Activated CD8-positive, alpha-beta memory T cell treated with anti-CD3 and anti-CD28 coated beads for 36 hours (primary cell): Measurements from ENCODE around the gene AIP. TPM values are rescaled to one million over a fixed set of nuclear protein-coding genes. Genes with fewer than 3 reads are reported as not detected.
"Not testable (repeated sequence)": the region's sequence is repeated elsewhere in the genome, so short reads cannot be mapped to it uniquely, and the experiment has no call there.

Experiments
- CTCF ChIA-PET: fragments of 350-600 bp; sonication (Branson Sonifier 250); formaldehyde crosslinking; loops from one replicate; lab custom pipeline; 2021; ENCODE audit warnings: antibody characterized with exemption; lab: Charles Lee
- POLR2A ChIA-PET: fragments of 350-600 bp; sonication (Branson Sonifier 250); formaldehyde crosslinking; loops from one replicate; lab custom pipeline; 2021; ENCODE audit warnings: antibody characterized with exemption; lab: Charles Lee
- total RNA-seq, 2 experiments: library from RNA; stranded (reverse); gene quantifications; one replicate each; pipeline ENCODE4 v1.2.3, GENCODE V29; 2021

AIP gene
- total RNA-seq, 2 experiments from 2014 or later = 154 to 159 TPM

DNA sequence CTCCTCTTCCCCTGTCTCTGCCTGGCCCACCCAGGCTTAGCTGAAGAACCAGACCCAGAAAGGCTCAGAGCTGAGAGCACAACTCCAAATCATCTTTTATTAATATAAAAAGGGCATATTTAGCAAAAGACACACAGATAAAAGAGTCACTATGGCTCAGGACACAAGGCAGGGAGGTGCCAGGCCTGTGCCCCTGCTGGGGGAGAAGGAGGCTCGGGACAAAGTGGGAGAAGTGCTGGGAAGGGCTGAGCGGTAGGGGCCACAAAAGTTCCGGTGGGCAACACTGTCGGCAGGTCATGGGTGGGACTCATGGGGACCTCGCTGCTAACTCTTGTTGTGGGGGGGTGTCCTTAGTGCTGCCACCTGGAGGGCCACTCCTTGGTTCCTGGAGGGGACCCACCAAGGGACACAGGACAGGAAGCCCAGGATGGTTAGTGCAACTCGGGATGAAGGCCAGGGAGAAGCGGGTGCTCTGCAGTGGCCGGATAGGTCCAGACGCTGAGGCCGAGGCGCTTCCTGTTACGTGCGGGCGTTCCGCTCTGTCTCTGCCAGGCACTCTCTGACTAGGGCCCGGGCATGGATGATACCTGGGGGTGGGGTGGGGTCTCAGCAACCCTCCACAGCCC, 23.7 kb downstream of the AIP start:
- ChIA-PET POLR2A (interaction anchor here (0.5 to 2.0 kb wide), 3 partner anchors 16 to 99 kb away, joined by 3 to 6 read pairs (median 6); no protein-coding TSS in a partner anchor), CTCF (interaction anchor here (0.7 to 1.6 kb wide), 4 partner anchors 17 to 72 kb away, joined by 3 to 5 read pairs (median 4); partner anchors contain the start of gene PTPRCAP)

DNA sequence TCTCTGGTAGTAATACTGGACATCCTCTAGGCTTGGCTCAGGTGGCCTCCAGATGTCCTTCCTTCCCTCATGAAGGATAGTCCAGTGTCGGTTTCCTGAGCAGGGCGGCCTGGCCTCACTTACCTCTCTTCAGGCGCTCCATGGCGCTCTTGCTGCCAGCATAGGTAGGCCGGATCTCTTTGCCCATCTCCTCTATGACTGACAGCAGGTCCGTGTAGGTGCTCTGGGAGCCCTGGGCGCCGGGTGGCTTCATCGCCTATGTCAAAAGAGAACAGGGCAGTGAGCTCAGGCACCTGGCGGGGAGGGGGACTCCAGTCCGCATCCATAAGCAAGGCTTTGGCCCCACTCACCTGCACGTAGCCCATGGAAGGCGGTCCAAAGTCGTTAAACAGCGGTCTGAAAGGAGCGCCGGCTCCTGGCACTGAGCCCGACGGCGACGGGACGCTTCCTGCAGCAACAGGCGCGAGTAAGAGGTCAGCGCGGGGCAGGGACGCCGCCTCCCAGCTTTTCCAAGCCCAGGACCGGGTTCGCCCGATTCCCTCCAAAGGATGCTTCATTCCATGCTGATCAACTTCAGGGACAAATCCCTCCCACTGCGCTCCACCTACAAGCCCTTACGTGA, 24.5 kb downstream of the AIP start:
- POLR2A ChIA-PET = interaction anchor here (0.6 to 0.9 kb wide), 2 partner anchors 70 to 105 kb away, joined by 3 read pairs; partner anchors contain the start of gene PTPRCAP

DNA sequence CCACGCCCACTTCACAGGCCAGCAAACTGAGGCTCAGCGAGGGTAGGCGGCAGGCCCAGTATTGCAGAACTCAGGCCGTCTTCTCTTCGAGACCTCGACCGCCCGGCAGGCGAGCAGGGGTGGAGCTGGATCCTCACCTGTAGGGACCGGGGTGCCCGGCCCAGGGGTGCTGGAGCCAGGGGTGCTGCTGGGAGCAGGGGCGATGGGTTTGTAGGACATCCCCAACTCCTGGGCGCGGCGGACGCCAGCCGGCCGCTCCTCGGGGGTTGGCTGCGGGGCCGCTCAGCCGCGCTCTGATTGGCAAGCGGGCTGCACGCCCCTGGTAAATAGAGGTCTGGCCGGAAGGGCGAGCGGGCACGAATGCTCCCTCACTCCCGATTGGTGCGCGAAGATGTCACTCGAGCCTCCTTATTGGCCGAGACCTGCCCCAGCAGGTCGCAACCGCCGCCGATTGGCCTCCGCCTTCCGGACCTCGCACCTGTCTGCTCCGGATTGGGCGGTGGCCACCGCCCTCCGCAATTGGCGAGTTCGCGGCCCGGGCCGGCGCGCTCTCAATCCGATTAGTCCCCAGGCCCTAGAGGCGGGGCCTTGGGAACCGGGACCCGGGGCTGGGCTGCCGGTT, 25.1 kb downstream of the AIP start, which contains the start of gene CDK2AP2:
TSS of gene CDK2AP2 (minus strand) at position 299 of the 622 bp plus-strand sequence. CDS start at position 219, 80 bp downstream.
- ChIA-PET POLR2A (interaction anchor here (0.6 to 0.9 kb wide), 2 partner anchors 71 to 105 kb away, joined by 3 read pairs; partner anchors contain the start of gene PTPRCAP), CTCF (interaction anchor here (1.0 to 1.2 kb wide), 2 partner anchors 25 to 104 kb away, joined by 3 to 4 read pairs; partner anchors contain the start of genes AIP and TBC1D10C)

More for the DNA sequence above, 24.5 kb downstream of the AIP start:
- CTCF ChIA-PET = interaction anchor here (1.0 to 1.2 kb wide), 2 partner anchors 25 to 103 kb away, joined by 3 to 4 read pairs; partner anchors contain the start of genes AIP and TBC1D10C

DNA sequence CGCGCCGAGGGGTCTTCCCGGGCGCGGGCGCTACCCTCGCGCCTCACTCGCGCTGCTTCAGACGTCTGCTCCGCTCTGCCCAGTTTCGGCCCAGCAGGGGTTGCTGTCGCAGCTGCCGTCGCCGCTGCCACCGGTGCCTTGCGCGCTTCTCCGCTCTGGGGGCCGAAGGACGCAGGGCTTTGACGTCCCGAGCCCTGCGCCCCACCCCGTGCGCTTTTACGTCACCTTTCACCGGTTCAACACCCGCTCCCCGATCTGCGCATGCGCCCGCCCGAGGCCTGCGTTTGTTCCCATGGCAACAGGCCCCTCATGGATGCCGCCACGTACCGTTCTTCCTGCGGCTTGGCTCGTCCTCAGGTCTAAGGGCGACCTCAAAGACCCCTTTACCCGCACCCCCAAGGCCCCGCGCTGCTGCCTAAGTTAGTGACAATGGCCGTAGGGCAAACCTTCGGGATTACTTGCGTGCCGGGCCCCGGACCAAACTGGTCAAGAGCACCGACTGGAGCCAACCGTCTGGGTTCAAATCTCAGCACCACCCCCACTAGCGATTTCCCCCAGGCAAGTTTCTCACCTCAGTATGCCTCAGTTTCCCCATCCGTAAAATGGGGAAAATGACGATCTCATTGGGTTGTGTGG, 25.8 kb downstream of the AIP start:
- ChIA-PET CTCF (interaction anchor here (1.0 kb wide), 1 partner anchor 26 kb away, joined by 4 read pairs; the partner anchor contains the start of gene AIP), POLR2A (no interaction called here)

DNA sequence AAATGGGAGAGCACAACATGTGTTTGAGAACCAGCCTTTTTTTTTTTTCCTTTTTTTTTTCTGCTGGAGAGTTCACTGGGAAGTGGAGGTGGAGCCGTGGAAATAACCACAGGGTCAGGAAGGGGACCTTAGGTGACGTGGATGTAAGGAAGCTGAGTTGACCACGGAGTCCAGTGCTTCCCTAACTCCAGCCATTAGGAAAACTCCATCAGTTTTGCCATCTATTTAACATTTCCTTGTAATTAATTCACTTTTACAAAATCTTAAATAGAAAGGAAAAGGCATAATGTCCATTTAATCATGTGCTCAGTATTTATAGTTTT, 27.2 kb downstream of the AIP start:
- ChIA-PET CTCF (no interaction called here), POLR2A (no interaction called here)

DNA sequence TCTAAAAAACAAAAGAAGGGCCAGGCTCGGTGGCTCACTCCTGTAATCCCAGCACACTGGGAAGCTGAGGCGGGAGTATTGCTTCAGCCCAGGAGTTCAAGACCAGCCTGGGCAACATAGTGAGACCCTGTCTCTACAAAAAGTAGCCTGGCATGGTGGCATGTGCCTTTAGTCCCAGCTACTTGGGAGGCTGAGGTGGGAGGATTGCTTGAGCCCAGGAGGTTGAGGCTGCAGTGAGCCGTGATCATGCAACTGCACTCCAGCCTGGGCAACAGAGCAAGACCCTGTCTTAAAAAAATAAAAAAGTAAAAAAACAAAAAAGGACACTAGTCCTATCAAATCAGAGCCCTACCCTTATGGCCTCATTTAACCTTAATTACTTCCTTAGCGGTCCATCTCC, 28.7 kb downstream of the AIP start:
- CTCF ChIA-PET = not testable (repeated sequence)
- POLR2A ChIA-PET = interaction anchor here (0.9 kb wide), 1 partner anchor 137 kb away, joined by 3 read pairs; no protein-coding TSS in a partner anchor

DNA sequence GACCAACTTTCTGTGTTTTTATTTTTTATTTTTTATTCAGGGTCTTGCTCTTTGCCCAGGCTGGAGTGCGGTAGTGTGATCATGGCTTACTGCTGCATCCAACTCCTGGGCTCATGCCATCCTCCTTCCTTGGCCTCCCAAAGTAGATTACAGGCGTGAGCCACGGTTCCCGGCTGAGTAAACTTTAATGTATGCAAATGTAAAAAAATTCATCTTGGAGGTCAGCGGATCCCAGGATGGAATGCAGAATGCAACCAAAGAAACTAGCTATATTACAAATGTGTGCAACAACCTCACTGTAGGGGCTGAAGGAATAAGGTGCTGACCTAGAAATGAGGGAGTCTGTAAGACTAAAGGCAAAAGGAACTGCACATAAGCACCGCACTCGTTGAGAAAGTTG, 31.3 kb downstream of the AIP start:
- POLR2A ChIA-PET = no interaction called here
- CTCF ChIA-PET = no interaction called here

DNA sequence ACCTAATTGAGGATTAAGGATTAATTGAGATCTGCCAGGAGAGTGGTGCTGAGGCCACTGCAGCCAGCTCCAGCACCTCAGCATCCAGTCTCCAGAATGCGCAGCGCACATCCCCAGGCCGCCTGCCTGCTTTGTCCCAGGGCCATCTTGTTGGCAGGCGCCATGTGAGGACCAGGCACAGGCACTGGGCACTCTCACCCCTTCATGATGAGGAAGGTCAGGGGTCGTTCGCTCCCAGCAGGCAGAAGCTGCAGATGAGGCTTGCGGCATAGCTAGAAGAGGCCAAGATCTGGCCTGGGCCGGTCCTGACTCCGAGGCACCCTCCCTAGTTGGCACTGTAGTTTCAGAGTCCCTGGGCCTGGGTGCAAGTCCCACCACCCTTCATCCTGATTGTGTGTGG, 34.0 kb downstream of the AIP start:
- ChIA-PET POLR2A (no interaction called here), CTCF (no interaction called here)

DNA sequence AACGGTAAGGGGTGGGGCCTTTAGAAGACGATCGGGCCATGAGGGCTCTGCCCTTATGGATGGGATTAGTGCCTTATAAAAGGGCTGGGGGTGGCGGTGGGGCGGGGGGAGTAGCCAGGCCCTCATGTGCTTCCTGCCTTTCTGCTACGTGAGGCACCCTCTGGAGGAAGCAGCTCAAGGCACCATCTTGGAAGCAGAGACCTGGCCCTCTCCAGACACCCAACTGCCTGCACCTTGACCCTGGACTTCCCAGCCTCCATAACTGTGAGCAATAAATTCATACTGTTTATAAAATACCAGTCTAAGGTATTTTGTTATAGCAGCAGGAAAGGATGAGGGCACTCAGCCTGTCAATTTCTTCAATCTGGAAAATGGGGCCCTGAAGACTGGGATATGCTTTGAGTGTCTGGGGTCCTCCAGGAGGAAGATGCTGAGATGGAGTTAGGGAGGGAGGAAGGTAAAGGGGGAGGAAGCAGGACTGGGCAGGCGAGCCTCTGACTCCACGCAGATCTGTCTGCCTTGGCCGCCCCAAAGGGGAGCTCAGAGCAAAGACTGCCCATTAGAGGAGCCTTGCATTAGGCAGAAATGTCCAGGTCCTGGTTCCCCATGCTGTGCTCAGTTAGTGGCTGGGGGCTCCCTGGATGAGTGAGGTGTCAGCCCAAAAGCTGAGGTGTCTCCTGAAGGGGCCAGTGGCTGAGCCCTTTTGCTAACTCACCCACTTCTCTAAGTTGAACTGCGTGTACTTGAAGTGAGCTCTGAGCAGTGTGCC, 35.1 kb downstream of the AIP start:
- POLR2A ChIA-PET = no interaction called here
- CTCF ChIA-PET = no interaction called here

DNA sequence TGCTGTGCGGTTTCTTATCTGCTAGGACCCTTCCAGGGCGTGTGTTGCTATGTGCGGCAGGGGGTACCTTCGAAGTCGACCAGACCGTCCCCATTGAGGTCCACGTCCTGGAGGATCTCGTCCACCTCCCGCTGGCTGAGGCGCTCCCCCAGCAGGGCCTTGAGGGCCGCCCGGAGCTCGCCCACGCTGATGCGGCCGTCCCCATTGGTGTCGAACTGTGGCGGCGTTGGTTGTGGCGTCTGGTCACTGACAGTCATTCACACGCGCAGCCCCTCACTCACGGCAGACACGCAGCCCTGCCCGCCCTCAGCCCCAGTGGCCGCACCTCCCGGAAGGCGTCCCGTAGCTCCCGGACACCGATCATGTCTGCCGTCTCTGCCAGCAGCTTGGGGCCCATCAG, 36.9 kb downstream of the AIP start:
- ChIA-PET POLR2A (no interaction called here), CTCF (no interaction called here)

DNA sequence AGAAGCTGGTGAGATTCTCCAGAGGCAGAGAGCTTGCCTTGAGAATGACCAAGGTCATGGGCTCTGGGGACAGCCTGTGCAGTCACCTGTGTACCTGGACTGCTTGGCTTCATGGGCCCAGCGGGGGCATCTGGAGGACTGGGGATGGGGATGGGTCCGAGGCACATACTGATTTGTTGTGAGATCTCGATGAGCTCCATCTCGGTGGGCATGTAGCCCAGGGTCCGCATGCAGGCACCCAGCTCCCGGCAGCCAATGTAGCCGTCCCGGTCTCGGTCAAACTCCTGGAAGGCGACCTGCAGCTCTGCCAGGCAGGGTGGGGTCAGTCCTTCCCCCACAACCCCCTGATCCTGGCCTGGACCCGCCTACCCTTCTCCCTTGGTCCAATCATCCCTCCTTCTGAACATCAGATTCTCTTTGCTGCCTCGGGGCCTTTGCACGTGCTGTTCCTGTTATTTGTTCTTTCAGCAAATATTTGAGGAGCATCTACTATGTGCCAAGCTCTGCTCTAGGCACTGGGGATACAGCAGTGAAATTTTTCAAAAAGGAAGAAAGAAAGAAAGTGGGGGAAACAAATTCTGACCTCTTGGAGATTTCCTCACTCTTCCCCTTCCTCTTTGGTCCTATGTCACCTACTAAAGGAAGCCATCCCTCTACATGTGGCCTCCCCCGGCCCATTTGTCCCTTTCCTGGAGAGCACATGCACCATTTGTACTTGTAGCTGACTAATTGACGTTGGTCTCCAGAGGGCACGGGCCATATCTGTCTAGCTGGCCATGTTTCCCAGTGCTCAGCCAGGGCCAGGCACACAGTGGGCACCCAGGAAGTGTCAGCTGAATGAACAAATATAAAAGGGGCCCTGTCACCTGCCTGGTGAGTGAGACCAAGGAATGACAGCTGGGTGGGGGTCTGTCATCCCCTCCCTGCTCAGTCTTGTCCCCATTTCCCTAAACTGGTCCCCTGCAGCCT, 38.3 kb downstream of the AIP start:
- CTCF ChIA-PET = interaction anchor here (0.6 kb wide), 1 partner anchor 138 kb away, joined by 3 read pairs; no protein-coding TSS in a partner anchor
- POLR2A ChIA-PET = no interaction called here

DNA sequence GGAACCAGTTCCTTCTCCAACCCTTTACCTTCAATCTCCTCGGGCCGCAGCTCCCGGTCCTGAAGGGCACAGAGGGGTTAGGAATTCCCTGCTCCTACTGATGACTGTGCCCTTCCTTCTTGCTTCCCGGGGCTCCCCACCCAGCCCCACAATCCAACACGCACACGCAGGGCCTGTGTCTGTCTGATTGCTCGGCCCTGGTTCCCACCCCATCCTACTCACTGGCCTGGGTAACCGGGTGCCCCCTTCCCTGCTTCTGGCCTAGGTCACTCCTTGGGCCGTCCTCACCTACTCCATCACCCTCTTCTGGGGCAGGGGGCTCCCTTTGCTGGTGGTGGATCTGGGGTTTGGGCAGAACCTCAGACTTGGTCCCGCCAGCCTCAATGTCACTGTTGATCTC, 39.1 kb downstream of the AIP start:
- ChIA-PET CTCF (no interaction called here), POLR2A (no interaction called here)

DNA sequence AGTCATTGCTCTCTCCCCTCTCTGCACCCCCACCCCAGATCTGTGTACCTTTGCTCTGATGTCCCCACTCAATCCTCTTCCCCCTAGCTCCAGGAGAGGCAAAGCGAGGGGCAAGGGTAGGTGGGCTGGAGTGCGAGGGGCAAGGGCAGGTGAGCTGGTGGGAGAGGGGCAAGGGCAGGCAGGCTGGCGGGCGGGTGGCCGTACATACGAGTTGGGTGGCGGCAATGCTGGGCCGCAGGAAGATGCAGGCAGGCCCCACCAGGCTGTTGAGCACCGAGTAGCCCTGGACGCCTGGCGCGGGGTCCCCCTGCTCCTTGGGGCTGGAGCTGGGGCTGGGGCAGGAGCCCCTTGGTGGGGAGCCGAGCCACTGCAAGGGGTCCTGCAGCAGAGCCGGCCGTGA, 39.5 kb downstream of the AIP start:
- ChIA-PET POLR2A (no interaction called here), CTCF (no interaction called here)

DNA sequence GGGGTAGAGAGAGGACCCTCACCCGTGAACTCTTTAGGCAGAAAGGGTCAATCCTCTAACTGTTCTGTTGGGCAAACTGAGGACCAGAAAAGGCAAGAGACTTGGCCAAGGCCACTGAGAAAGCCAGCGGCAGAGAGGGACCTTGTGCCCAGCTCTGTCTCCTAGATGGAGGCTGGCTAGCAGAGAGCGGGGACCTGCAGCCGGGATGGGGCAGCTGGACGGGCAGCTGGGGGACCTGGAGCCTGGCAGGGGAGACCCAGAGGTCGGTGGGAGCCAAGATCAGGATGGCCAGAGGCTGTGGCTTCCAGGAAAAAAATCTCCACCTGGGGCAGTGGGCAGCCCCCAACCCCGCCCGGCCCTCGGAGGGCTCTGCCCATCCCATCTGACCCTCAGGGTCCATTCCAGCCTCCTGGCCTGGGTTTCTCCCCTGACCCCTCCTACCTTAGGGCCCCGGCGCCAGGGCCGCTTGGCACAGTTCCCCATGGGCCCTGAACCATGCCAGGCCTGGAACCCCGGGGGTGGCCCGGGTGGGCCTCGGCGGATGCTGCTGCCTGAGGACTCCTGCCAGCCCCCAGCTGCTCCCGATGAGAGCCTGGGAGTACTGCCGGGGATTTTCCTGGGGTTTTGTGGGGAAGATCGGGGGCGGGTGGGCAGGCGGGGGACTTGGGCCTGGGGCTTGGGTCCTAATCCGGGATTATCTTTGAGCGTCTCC, 40.2 kb downstream of the AIP start, which contains the start of gene CABP2:
TSS of gene CABP2 (minus strand) at position 603 of the 712 bp plus-strand sequence. CDS start at position 483, 120 bp downstream.
- ChIA-PET POLR2A (no interaction called here), CTCF (no interaction called here)

DNA sequence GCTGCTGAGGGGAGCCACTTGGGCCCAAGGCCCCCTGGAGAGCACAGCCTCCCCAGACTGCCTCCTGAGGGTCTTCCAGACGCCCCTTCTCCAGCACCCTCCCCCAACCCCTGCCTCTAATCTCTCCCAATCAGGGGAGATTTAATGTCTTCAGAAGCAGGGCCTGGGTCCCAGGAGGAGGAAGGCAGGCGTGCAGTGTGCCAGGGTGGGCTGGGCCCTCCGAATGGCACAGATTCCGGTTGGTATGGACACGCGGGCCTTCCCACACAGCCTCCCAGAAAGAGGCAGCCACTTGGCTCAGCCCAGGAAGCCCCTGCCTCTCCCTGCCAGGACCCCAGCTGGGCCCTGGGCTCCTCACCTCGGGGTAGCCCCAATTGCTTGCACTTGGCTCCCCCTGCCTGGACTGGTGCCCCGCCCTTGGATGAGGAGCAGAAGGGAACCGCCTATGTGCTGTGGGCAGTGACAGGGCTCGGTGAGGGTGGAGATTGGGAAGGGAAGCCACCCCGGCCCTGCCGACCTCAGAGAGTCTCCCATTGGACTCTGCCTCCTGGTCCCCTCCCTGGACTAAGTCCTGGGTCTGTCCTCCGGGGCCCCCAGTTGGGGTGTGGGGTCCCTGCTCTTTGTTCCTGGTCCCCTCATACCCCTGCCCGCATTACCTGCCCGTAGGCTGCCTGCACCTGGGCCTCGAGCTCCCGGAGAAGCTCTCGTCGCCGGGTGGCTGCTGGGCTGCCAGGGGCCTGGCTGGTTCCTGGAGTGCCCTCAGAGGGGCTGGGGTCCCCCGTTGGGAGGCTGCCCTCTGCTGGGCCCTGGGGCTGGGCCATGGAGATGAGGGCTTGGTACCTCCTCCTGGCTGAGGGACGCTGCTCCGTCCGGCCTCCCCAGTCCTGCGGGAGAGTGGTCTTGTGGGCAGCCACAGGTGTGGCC, 41.0 kb downstream of the AIP start:
- CTCF ChIA-PET = no interaction called here
- POLR2A ChIA-PET = no interaction called here

DNA sequence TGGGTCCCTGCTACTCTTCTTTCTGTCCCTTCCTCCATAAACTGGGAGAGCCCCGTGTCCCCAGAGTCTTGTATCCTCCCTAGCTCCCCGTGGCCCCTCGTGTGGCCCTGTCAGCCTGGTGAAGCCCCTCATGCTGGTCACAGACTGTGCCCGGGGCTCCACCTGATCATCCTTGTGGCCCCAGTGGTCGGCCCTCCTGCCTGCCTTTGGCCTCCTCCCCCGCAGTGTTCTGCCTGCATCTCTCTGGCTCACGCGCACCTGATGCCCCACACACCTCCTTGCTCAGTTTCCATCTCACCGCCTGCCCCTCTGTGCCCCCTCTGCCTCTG, 41.6 kb downstream of the AIP start:
- ChIA-PET POLR2A (no interaction called here), CTCF (no interaction called here)
